Caki2 (cell line): Measurements from ENCODE around the gene SEC24D. TPM values are rescaled to one million over a fixed set of nuclear protein-coding genes. Genes with fewer than 3 reads are reported as not detected.
A peak's percentile ranks its signal among the peaks of the same experiment; 100 is the strongest.

Experiments
- DNase-seq: peaks from one replicate; pipeline ENCODE4 v3.0.0-alpha.2; 2015; ENCODE audit warnings: low read depth
- in situ Hi-C: cut with HindIII; loops from 2 replicates; pipeline ENCODE4 v1.10.0; 2016; ENCODE audit warnings: low sequenced_read_pairs, low pct_unique_long_range_greater_than_20kb, mixed read lengths
- total RNA-seq: library from RNA; depleted of rRNA; stranded (reverse); fragments of >200 nt; shearing (Covaris generic); gene quantifications from 2 replicates; pipeline ENCODE4 v1.2.3, GENCODE V29; 2014; ENCODE audit warnings: low replicate concordance; rRNA removed

Gene SEC24D
- total RNA-seq, 1 experiment from 2014 or later: 42.6 TPM

GRCh38 chr4:118703118-118703517 lies 132.8 kb downstream of the SEC24D start:
- in situ Hi-C loops: no loop called here
- DNase-seq: peak; percentile 14

- in situ Hi-C loops: no loop called here
- DNase-seq: peak; percentile 91
Observed at GRCh38 chr4:118684873-118685811, 150.8 kb downstream of the SEC24D start, which contains the start of gene METTL14. METTL14 (plus strand) TSS chr4:118685392; CDS start chr4:118685535, 143 bp downstream.

- in situ Hi-C loops: no loop called here
- peak; percentile 27 for DNase-seq
Observed at GRCh38 chr4:118683513-118683912, 152.4 kb downstream of the SEC24D start.

- in situ Hi-C loops: no loop called here
- DNase-seq: no peak
Observed at GRCh38 chr4:118682928-118683327, 153.0 kb downstream of the SEC24D start.

GRCh38 chr4:118680808-118681207 lies 155.1 kb downstream of the SEC24D start:
- DNase-seq: no peak
- in situ Hi-C loops: no loop called here

GRCh38 chr4:118676128-118676527 lies 159.8 kb downstream of the SEC24D start:
- in situ Hi-C loops: no loop called here
- no peak for DNase-seq

Other genes starting within 250 kb of the SEC24D start
- 7.3 and 22.4 TPM in 2 replicates for gene METTL14, start 150.7 kb downstream of the SEC24D start, total RNA-seq
- not detected in 2 replicates for gene SYNPO2, start 52.7 kb upstream of the SEC24D start, total RNA-seq